K562 (cell line): ENCODE data around the gene C5orf24. TPM values are rescaled to one million over a fixed set of nuclear protein-coding genes. Genes with fewer than 3 reads are reported as not detected.

Experiments
- TBP ChIP-seq: optimal IDR thresholded peaks from 2 replicates; pipeline ENCODE3; 2011; ENCODE audit warnings: low read depth, low read length, improper control_type of control experiment
- UBTF ChIP-seq, 2 experiments: IDR thresholded peaks; 2 replicates each; pipeline ENCODE4 v1.6.1; 2012; ENCODE audit warnings: improper control_type of control experiment in 2 of 2, low read depth in 2 of 2, low read length in 2 of 2, borderline replicate concordance in 1 of 2
- ZNF764 ChIP-seq: fragments of 250-450 bp; sonication (Bioruptor Pico); IDR thresholded peaks from 2 replicates; pipeline ENCODE4 v1.4.0; 2020; ENCODE audit warnings: low read depth, mild to moderate bottlenecking, moderate library complexity
- polyA plus RNA-seq, 8 experiments: library from polyadenylated mRNA; depleted of rRNA in 4 of 8; stranded (reverse) in 5 of 8; unstranded in 3 of 8; fragments of >200 nt; fragmentation: Nextera tagmentation in 2 of 8; fragmentation: Illumina TruSeq in 1 of 8; extraction: Ambion mirVana in 2 of 8; extraction: Trizol in 1 of 8; gene quantifications; 2 replicates each; pipeline versions ENCODE4 v1.2.1 to v1.2.3, GENCODE V29; 2011 to 2014; ENCODE audit warnings: inconsistent platforms in 1 of 8, missing spikeins in 1 of 8
- total RNA-seq, 7 experiments: library from RNA; depleted of rRNA in 6 of 7; stranded (reverse); fragments of >200 nt in 6 of 7; fragmentation: Illumina TruSeq in 2 of 7; extraction: Trizol in 2 of 7; gene quantifications; 2 replicates each; pipeline versions ENCODE4 v1.2.1 to v1.2.3, GENCODE V29; 2011 to 2021; ENCODE audit warnings: low replicate concordance in 1 of 7
- TF ChIP-seq, protein P1 (sequence below): fragments of 250-450 bp; sonication (Bioruptor Pico); IDR thresholded peaks from 2 replicates; pipeline ENCODE4 v1.8.0; 2022; ENCODE audit warnings: inconsistent platforms
- TF ChIP-seq, protein P2 (sequence below): fragments of 250-450 bp; sonication (Bioruptor Pico); IDR thresholded peaks from 2 replicates; pipeline ENCODE4 v1.4.0; 2020; ENCODE audit warnings: mild to moderate bottlenecking
- TF ChIP-seq, protein P3 (sequence below): IDR thresholded peaks from 3 replicates; pipeline ENCODE4 v1.6.1; 2011; ENCODE audit warnings: borderline replicate concordance, mild to moderate bottlenecking, moderate library complexity; ENCODE audit not compliant: insufficient read length; ENCODE audit errors: extremely low read depth

Gene C5orf24
- total and polyA plus RNA-seq, 9 of the 15 experiments (the other 6 are each of a cell fraction or from before 2014, with no cell fraction given), result 8.9 to 38.6 (median 28.4) TPM

DNA sequence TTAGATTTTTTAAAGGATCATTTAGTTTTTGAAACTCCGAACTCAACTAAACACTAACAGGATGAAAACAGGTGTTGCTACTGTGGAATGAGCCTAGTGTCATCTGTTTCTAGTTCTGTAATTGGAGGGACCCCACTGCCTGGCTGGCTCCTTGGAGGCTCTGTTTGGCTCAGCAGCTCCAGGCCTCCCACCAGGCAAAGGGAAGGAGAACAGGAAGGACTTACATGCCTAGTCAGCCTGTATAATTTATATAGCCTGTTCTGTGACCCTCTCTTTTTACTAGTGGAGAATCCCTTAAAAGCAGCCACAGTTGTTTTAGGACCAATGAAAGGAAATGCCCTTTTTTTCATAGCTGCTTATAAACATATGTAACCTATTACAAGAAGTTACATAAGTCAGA is 21.1 kb upstream of the C5orf24 start (continued):
- TF ChIP-seq, protein P1, sequence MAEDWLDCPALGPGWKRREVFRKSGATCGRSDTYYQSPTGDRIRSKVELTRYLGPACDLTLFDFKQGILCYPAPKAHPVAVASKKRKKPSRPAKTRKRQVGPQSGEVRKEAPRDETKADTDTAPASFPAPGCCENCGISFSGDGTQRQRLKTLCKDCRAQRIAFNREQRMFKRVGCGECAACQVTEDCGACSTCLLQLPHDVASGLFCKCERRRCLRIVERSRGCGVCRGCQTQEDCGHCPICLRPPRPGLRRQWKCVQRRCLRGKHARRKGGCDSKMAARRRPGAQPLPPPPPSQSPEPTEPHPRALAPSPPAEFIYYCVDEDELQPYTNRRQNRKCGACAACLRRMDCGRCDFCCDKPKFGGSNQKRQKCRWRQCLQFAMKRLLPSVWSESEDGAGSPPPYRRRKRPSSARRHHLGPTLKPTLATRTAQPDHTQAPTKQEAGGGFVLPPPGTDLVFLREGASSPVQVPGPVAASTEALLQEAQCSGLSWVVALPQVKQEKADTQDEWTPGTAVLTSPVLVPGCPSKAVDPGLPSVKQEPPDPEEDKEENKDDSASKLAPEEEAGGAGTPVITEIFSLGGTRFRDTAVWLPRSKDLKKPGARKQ, result no peak
- TF ChIP-seq TBP, result no peak
- TF ChIP-seq UBTF (IDR thresholded peaks at IDR 0.05; ENCODE audit: borderline replicate concordance in 1 of 2, low read depth in 2 of 2, low read length in 2 of 2), result no peak
- TF ChIP-seq, protein P2, sequence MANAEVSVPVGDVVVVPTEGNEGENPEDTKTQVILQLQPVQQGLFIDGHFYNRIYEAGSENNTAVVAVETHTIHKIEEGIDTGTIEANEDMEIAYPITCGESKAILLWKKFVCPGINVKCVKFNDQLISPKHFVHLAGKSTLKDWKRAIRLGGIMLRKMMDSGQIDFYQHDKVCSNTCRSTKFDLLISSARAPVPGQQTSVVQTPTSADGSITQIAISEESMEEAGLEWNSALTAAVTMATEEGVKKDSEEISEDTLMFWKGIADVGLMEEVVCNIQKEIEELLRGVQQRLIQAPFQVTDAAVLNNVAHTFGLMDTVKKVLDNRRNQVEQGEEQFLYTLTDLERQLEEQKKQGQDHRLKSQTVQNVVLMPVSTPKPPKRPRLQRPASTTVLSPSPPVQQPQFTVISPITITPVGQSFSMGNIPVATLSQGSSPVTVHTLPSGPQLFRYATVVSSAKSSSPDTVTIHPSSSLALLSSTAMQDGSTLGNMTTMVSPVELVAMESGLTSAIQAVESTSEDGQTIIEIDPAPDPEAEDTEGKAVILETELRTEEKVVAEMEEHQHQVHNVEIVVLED (CRISPR knock-in tag), result no peak
- TF ChIP-seq, protein P3, sequence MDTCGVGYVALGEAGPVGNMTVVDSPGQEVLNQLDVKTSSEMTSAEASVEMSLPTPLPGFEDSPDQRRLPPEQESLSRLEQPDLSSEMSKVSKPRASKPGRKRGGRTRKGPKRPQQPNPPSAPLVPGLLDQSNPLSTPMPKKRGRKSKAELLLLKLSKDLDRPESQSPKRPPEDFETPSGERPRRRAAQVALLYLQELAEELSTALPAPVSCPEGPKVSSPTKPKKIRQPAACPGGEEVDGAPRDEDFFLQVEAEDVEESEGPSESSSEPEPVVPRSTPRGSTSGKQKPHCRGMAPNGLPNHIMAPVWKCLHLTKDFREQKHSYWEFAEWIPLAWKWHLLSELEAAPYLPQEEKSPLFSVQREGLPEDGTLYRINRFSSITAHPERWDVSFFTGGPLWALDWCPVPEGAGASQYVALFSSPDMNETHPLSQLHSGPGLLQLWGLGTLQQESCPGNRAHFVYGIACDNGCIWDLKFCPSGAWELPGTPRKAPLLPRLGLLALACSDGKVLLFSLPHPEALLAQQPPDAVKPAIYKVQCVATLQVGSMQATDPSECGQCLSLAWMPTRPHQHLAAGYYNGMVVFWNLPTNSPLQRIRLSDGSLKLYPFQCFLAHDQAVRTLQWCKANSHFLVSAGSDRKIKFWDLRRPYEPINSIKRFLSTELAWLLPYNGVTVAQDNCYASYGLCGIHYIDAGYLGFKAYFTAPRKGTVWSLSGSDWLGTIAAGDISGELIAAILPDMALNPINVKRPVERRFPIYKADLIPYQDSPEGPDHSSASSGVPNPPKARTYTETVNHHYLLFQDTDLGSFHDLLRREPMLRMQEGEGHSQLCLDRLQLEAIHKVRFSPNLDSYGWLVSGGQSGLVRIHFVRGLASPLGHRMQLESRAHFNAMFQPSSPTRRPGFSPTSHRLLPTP, result no peak
- no peak for TF ChIP-seq ZNF764 (CRISPR knock-in tag)
